NB4 (cell line): ENCODE results near the gene UNC5CL.

Experiments used
- MAX ChIP-seq: IDR thresholded peaks from 2 replicates; pipeline ENCODE4 v1.6.1; 2011; ENCODE audit warnings: low read depth, low read length
- POLR2A ChIP-seq: IDR thresholded peaks from 2 replicates; pipeline ENCODE4 v1.6.1; 2011; ENCODE audit warnings: mild to moderate bottlenecking; ENCODE audit not compliant: insufficient read length; ENCODE audit errors: extremely low read depth
- TF ChIP-seq, protein P1 (sequence below): IDR thresholded peaks from one replicate; pipeline ENCODE4 v1.5.1; 2012; ENCODE audit warnings: low read depth, low read length

DNA sequence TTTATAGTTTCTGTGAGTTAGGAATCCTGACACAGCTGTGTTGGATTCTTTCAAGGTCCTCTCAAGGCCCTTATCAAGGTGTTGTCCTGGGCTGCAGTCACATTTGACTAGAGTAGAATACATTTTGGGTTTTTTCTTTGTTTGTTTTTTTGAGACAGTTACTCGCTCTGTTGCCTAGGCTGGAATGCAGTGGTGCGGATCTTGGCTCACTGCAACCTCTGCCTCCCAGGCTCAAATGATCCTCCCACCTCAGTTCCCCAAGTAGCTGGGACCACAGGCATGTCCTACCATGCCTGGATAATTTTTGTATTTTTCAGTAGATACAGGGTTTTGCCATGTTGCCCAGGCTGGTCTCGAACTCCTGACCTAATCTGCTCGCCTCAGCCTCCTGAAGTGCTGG lies 49.4 kb upstream of the UNC5CL start:
- TF ChIP-seq, protein P1, sequence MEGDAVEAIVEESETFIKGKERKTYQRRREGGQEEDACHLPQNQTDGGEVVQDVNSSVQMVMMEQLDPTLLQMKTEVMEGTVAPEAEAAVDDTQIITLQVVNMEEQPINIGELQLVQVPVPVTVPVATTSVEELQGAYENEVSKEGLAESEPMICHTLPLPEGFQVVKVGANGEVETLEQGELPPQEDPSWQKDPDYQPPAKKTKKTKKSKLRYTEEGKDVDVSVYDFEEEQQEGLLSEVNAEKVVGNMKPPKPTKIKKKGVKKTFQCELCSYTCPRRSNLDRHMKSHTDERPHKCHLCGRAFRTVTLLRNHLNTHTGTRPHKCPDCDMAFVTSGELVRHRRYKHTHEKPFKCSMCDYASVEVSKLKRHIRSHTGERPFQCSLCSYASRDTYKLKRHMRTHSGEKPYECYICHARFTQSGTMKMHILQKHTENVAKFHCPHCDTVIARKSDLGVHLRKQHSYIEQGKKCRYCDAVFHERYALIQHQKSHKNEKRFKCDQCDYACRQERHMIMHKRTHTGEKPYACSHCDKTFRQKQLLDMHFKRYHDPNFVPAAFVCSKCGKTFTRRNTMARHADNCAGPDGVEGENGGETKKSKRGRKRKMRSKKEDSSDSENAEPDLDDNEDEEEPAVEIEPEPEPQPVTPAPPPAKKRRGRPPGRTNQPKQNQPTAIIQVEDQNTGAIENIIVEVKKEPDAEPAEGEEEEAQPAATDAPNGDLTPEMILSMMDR, result no peak
- TF ChIP-seq POLR2A, result no peak
- no peak for TF ChIP-seq MAX
